NCI-H1694 treated with DMSO at 0.1 percent for 48 hours (cell line): Measurements from ENCODE around the gene IKBKG.
"Not testable (repeated sequence)": the region's sequence is repeated elsewhere in the genome, so short reads cannot be mapped to it uniquely, and the experiment has no call there.

Experiments
- DNase-seq: peaks from one replicate; lab custom pipeline; 2025; lab: John Stamatoyannopoulos, UW

The IKBKG gene

GRCh38 chrX:154558896-154559295 is 11.5 kb downstream of the IKBKG start:
- not testable (repeated sequence) for DNase-seq

- not testable (repeated sequence) for DNase-seq
Measured at GRCh38 chrX:154560326-154560725, 12.9 kb downstream of the IKBKG start.

GRCh38 chrX:154562295-154562694 is 14.9 kb downstream of the IKBKG start:
- DNase-seq = not testable (repeated sequence)

GRCh38 chrX:154570361-154570760 is 22.9 kb downstream of the IKBKG start:
- DNase-seq = not testable (repeated sequence)

GRCh38 chrX:154573061-154573460 is 25.6 kb downstream of the IKBKG start:
- DNase-seq = not testable (repeated sequence)

- DNase-seq = not testable (repeated sequence)
Measured at GRCh38 chrX:154575076-154575475, 27.7 kb downstream of the IKBKG start.

- DNase-seq = not testable (repeated sequence)
Measured at GRCh38 chrX:154582994-154583393, 35.6 kb downstream of the IKBKG start.

- not testable (repeated sequence) for DNase-seq
Measured at GRCh38 chrX:154584585-154585183, 37.3 kb downstream of the IKBKG start, which contains the start of gene CTAG1A. TSS of gene CTAG1A (plus strand) at chrX:154585133. CDS start at chrX:154585207, 74 bp downstream.

- DNase-seq = not testable (repeated sequence)
Measured at GRCh38 chrX:154590415-154590814, 43.0 kb downstream of the IKBKG start.

GRCh38 chrX:154592505-154592904 is 45.1 kb downstream of the IKBKG start:
- DNase-seq = no peak

GRCh38 chrX:154593201-154593600 is 45.8 kb downstream of the IKBKG start:
- no peak for DNase-seq

GRCh38 chrX:154594491-154594890 is 47.1 kb downstream of the IKBKG start:
- no peak for DNase-seq

GRCh38 chrX:154595559-154596249 is 48.3 kb downstream of the IKBKG start:
- DNase-seq = no peak

GRCh38 chrX:154596290-154596929 is 49.0 kb downstream of the IKBKG start:
- no peak for DNase-seq

GRCh38 chrX:154597221-154597620 is 49.8 kb downstream of the IKBKG start:
- no peak for DNase-seq

GRCh38 chrX:154598656-154599055 is 51.2 kb downstream of the IKBKG start:
- no peak for DNase-seq

- no peak for DNase-seq
Measured at GRCh38 chrX:154599531-154599930, 52.1 kb downstream of the IKBKG start.

GRCh38 chrX:154600759-154601374 is 53.4 kb downstream of the IKBKG start:
- no peak for DNase-seq

GRCh38 chrX:154602226-154602625 is 54.8 kb downstream of the IKBKG start:
- DNase-seq = no peak

- no peak for DNase-seq
Measured at GRCh38 chrX:154602766-154603437, 55.5 kb downstream of the IKBKG start.

GRCh38 chrX:154603438-154604430 is 56.3 kb downstream of the IKBKG start:
- DNase-seq = no peak
